ENCODE data around the gene SLTM. TPM values are rescaled to one million over a fixed set of nuclear protein-coding genes. Genes with fewer than 3 reads are reported as not detected.
A peak's percentile ranks its signal among the peaks of the same experiment; 100 is the strongest.

The SLTM gene
- total RNA-seq, 4 donors from 2014 or later, result 65.0 to 115 (median 92.5) TPM

- DNase-seq, result no peak
- H3K27ac ChIP-seq, result peak overlapping the region; percentile 92 to 100 (median 96)
- H3K4me1 ChIP-seq, result peaks cover 9 to 42% (median 10%) of the 10 kb centered on the region in 3 donors
- no peaks in the 10 kb centered on the region for H3K27me3 ChIP-seq
- TF ChIP-seq POLR2A (IDR thresholded peaks at IDR 0.05) (no peak), CTCF (IDR thresholded peaks at IDR 0.05) (no peak)
- peak overlapping the region in 3 of 4 donors; percentile 61 to 96 (median 82) for H3K4me3 ChIP-seq
- WGBS, 2 donors, result 44 to 48% methylated on average over 4 of the region's 4 CpGs
- H3K9me3 ChIP-seq, result no peaks in the 10 kb centered on the region
- H3K36me3 ChIP-seq, result peaks cover 0 to 8% (median 0%) of the 10 kb centered on the region in 3 donors
- intact Hi-C loops (cut with DNase I), result no loop called here
These were observed 1.0 kb upstream of the SLTM start for GRCh38 chr15:58934521-58934920.

GRCh38 chr15:58934114-58934447 is 602 bp upstream of the SLTM start:
- intact Hi-C loops (cut with DNase I), result no loop called here
- Histone ChIP-seq H3K36me3 (peaks cover 0 to 13% (median under 1%) of the 10 kb centered on the region in 3 donors), H3K4me3 (peak overlapping the region; percentile 60 to 96 (median 72)), H3K27me3 (no peaks in the 10 kb centered on the region), H3K27ac (peak overlapping the region; percentile 92 to 100 (median 96)), H3K4me1 (peaks cover 9 to 46% (median 10%) of the 10 kb centered on the region in 3 donors), H3K9me3 (no peaks in the 10 kb centered on the region)
- TF ChIP-seq CTCF (IDR thresholded peaks at IDR 0.05) (no peak), POLR2A (IDR thresholded peaks at IDR 0.05) (no peak)
- DNase-seq, result no peak
- WGBS, 2 donors, result 8 to 18% methylated on average over 3 to 4 of the region's 4 CpGs

- Histone ChIP-seq H3K4me1 (peaks cover 9 to 59% (median 10%) of the 10 kb centered on the region in 3 donors), H3K27me3 (no peaks in the 10 kb centered on the region), H3K27ac (peak overlapping the region; percentile 92 to 100 (median 96)), H3K9me3 (no peaks in the 10 kb centered on the region), H3K36me3 (peaks cover 0 to 26% (median 3%) of the 10 kb centered on the region in 3 donors), H3K4me3 (peak overlapping the region; percentile 60 to 96 (median 72))
- DNase-seq, result no peak
- TF ChIP-seq POLR2A (IDR thresholded peaks at IDR 0.05), result no peak
- TF ChIP-seq CTCF (IDR thresholded peaks at IDR 0.05), result no peak
- intact Hi-C loops (cut with DNase I), result no loop called here
- 0% methylated on average over 5 of the region's 37 CpGs for WGBS, 2 donors
These were observed 684 bp downstream of the SLTM start for GRCh38 chr15:58932710-58933280.

GRCh38 chr15:58931987-58932588 is 1.4 kb downstream of the SLTM start:
- H3K36me3 ChIP-seq, result peaks cover 0 to 33% (median 3%) of the 10 kb centered on the region in 3 donors
- peak overlapping the region; percentile 92 to 100 (median 96) for H3K27ac ChIP-seq
- TF ChIP-seq CTCF (IDR thresholded peaks at IDR 0.05) (no peak), POLR2A (IDR thresholded peaks at IDR 0.05) (no peak)
- H3K4me3 ChIP-seq, result peak overlapping the region; percentile 60 to 96 (median 72)
- H3K27me3 ChIP-seq, result no peaks in the 10 kb centered on the region
- peaks cover 9 to 59% (median 10%) of the 10 kb centered on the region in 3 donors for H3K4me1 ChIP-seq
- DNase-seq, result no peak
- 1% methylated on average over 6 of the region's 6 CpGs for WGBS, 2 donors
- H3K9me3 ChIP-seq, result no peaks in the 10 kb centered on the region
- intact Hi-C loops (cut with DNase I), result no loop called here

- intact Hi-C loops (cut with DNase I), result no loop called here
- Histone ChIP-seq H3K4me3 (no peak overlapping the region), H3K4me1 (peaks cover 13 to 68% (median 15%) of the 10 kb centered on the region in 3 donors), H3K36me3 (peaks cover 0 to 45% (median 3%) of the 10 kb centered on the region in 3 donors), H3K27ac (no peak overlapping the region), H3K27me3 (no peaks in the 10 kb centered on the region), H3K9me3 (no peaks in the 10 kb centered on the region)
- 84 to 86% methylated on average over 5 to 11 of the region's 11 CpGs for WGBS, 2 donors
- DNase-seq, result no peak
- no peak for TF ChIP-seq CTCF (IDR thresholded peaks at IDR 0.05)
- TF ChIP-seq POLR2A (IDR thresholded peaks at IDR 0.05), result no peak
These were observed 3.5 kb downstream of the SLTM start for GRCh38 chr15:58929891-58930416.
